M059J (cell line): ENCODE data around the gene UTRN. TPM values are rescaled to one million over a fixed set of nuclear protein-coding genes. Genes with fewer than 3 reads are reported as not detected.

ENCODE experiments used
- DNase-seq: peaks from one replicate; pipeline ENCODE4 v3.0.0-alpha.2; 2012; ENCODE audit warnings: low read depth
- total RNA-seq: library from RNA; depleted of rRNA; stranded (reverse); fragments of >200 nt; shearing (Covaris generic); gene quantifications from 2 replicates; pipeline ENCODE4 v1.2.3, GENCODE V29; 2014

Gene UTRN
- total RNA-seq, 1 experiment from 2014 or later = 93.3 TPM

DNA sequence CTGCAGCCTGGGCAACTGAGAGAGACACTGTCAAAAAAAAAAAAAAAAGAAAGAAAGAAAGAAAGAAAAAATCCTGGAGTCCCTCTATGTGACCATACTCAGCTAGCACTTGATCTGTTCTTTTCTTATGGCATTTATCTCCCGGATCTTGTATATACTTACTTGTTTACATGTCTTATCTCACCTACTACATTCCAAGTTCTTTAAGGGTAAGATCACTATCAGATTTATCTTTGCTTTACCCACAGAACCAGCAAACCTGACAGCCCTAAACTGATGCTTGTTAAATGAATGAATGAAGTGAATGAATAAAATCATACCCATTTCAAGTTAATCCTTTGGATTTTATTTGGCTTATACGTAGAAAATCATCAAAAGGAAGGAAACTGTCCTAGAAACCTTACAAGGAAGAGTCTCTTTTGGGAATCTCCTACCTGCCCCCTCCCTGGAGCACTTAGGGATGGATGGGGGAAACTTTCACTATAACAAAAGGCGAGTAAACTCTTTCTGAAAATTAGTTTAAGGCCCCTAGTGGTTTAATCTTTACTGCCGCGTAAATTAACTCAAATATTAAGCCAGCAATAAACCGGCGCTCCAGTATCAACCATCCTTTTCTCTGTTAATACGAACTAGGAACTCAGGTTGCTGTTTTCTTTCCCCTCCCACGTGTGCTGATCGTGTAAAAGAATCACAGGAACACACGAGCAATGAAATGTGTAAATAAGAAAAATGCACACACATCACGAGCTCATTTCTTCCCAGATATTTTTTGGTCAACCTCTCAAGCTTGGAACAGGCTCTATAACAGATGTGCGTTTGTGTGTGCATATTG lies 1.3 kb upstream of the UTRN start:
- DNase-seq = peak; percentile 57

DNA sequence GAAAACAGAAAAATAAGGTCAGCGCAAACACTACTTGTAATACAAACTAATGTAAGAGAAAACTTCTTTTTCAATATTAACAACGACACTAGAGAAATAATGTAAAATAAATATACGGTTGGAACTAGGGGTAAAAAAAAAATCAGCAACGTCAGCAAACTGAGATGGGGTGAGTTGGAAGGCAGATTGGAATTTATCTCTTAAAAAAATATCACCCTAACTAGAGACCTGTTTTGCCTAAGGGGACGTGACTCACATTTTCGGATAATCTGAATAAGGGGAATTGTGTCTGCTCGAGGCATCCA lies 705 bp upstream of the UTRN start:
- peak; percentile 97 for DNase-seq

GRCh38 chr6:144285548-144285797 lies 338 bp downstream of the UTRN start:
- no peak for DNase-seq

GRCh38 chr6:144285798-144286502 lies 815 bp downstream of the UTRN start:
- DNase-seq = peak; percentile 87

GRCh38 chr6:144286503-144287393 lies 1.6 kb downstream of the UTRN start:
- peak; percentile 97 for DNase-seq

DNA sequence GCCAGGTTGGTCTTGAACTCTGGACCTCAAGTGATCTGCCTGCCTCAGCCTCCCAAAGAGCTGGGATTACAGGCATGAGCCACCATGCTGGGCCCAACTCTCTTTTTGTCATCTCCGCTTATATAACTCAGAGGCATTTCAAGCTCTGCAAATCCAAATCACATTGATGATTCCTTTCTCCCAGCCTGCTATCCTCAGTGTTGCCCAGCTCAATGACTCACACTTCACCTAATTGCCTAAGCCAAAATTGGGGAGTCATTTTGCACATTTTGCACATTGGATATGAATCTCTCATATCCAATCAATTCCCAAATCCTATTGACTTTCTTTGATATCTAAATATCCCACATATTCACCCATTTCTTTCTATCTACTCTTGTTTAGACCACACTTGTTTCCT lies 3.9 kb downstream of the UTRN start:
- peak; percentile 42 for DNase-seq

DNA sequence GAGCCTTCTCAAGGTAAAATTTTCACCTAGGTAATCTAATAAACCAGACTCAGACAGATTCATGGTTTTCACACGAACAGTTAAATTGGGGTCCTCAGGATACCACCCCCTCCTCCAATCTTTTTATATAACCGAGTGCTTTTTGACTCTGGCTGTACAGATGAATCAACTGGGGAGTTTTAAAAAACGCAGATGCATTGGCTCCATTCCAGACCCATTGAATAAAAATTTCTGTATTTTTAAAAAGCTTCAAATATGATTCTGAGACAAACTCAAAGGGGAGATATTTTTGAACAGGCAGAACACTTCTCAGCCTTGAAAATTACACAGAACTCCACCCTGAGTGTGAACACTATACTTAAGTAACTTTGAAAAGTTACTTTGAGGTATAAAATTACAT lies 7.2 kb downstream of the UTRN start:
- no peak for DNase-seq

DNA sequence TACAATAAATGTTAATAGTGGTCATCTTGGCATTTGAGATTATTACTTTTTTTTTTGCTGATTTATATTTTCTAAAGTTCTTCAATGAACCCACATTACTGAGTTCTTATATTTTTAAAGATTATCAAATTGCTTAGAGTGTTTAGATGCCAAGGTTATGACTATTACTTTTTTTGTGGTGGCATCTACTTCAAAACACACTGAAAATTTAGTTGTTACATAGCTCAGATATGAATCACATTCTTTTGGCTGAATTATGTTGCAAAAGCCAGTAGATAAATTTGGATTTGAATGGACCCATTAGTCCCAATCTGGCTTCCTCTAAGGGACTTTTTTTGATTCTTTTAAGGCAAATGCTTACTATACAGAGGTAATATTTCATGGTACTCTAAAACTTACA lies 8.9 kb downstream of the UTRN start:
- DNase-seq = peak; percentile 87

DNA sequence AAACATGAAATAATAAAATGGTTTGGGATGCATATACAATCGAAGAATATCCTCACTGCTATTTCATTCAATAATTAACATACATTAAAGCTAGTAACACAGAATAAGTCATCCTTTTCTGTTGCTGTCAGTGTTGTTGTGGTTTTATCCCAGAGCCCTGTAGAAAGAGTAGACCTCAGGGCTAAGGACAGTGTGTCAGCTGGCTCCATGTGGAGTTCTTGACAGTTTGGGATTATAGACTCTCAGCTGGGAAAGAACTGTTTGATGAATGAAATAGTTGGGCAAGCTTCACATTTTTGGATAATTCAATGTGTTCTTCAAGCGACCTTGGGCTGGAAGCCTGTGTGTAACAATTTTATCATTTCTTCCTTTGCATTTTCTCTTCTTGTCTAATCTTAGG lies 10.1 kb downstream of the UTRN start:
- DNase-seq = peak; percentile 31

DNA sequence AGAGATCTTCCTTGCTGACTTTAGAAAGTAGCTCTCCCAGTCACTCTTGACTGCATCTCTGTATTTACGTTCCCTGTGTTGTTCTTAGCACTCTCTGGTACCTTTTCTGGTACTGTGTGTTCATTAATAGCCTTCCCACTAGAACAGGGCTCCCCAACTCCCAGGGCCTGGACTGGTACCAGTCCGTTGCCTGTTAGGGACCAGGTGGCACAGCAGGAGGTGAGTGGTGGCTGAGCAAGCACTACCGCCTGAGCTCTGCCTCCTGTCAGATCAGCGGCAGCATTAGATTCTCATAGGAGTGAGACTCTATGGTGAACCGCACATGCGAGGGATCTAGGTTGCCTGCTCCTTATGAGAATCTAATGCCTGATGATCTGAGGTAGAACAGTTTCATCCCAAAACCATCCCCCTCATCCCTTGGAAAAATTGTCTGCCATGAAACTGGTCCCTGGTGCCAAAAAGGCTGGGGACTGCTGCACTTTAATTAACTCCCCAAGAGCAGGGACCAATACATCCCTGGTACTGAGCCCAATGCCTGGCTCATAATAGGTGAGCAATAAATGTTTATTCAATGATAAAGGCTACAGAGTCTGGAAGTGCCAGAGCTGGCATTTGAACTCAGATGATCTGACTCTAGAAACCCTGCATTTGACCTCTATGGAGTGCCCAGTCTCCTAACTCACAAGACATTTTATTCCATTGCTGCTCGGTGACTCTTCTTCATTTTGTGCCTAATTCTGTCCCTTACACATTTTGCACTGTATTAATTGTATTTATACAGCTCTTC lies 11.0 kb downstream of the UTRN start:
- DNase-seq = no peak

DNA sequence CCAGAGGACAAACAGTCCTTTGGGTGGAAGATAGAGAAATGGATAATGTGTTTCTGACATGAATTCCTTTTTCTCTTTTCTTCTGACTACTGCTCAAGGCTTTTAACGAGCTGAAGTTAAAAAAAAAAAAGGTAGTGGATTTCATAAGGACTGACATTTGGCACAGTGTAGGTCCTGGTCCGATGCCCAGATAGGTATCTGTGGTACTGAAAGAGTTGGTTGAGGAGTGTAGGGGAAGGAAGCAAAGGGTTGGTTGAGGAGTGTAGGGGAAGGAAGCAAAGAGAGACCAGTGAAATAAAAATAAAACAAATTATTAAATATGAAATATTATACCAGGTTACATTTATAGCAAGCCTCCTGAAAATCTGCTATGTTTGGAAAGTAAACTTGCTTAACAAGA lies 11.8 kb downstream of the UTRN start:
- peak; percentile 41 for DNase-seq

DNA sequence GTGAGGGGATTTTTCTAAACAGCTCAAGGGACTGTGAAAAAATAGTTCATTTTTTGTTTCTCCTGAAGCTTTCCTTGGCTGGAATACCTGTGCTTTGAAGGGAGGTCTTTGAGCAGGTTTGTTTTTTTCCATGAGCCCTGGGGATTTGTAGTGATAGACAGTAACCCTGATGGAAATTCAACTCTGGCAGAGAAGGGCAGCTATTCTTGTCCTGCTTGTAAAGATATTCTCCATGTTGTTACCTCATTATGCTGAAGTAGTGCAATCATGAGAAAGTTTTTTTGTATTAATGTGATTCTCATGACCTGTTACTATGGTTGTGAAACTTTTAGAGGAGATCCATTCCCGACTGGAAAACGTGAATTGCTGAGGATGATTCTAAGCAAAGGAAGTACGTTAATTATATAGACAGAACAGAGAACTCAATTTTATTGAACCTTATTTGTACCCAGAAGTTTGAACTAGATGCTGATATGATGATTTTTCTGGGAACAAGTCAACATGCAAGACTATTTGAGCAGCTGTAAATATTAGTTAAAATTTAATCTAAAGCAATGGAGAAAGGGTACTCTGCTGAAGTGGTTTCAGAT lies 12.5 kb downstream of the UTRN start:
- DNase-seq = no peak

DNA sequence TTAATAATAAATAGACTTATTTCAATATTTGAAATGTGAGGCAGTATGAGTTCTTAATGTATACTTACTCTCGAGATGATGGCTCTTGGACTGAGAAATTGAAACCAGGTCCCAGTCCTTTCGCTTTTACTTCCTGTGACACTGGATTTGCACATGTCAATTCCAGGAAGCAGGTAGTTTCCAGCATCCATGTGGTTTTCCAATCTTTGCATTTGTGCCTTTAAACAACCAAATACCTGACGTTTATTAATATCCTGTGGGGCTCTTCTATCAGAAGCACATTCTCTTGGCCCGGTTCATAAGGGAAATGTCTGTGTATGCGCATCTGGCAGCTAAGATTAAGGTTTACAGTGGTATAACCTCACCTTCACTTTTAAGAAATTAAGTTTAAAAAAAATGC lies 13.1 kb downstream of the UTRN start:
- no peak for DNase-seq

DNA sequence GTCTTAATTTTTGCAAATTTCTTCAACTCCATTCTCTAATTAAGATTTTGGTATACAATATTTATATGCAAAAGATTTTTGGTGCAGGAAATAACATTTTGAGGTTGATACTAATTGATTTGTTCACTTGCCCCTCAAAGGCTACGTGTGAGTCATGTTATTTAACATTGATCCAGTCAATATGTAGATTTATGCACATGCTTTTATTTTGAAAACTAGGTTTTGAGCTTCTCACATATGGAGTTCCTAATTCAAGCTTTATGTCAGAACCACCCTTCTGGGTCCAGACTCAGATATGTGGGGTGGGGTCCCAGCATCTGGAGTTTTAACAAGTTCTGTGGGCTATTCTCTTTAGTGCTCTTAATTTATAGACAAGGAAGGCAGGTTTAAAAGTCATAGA lies 13.8 kb downstream of the UTRN start:
- no peak for DNase-seq

- DNase-seq = no peak
These were observed 17.7 kb downstream of the UTRN start for GRCh38 chr6:144302701-144303372.

DNA sequence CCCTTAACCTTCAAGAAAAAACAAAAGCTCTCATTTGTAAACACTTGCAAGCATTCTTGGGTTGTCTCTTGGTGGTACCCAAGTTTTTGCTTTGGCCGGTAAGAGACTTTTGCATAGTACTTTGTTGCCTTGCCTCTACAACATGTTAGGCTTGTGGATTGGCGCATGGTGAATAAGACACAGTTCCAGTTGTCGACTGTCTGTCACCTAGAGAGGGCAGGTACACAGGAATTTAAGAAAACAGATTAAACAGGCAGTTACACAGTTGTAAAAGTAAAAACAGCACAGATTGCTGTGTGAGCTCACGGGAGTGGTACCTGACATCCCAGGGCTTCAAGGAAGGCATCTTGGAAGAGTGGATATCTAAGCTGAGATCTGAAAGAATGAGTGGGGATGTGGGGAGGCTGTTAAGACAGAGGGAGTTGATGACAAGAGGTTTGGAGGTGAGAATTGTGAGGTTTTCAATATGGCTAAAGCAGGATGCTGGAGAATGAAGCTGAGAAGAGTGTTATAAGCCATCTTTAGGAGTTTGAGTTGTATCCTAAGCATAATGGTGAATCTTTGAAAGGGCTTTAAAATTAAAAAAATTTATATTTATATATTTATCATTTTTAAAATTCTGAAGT lies 19.2 kb downstream of the UTRN start:
- no peak for DNase-seq

- DNase-seq = no peak
These were observed 20.4 kb downstream of the UTRN start for GRCh38 chr6:144305567-144305966.

DNA sequence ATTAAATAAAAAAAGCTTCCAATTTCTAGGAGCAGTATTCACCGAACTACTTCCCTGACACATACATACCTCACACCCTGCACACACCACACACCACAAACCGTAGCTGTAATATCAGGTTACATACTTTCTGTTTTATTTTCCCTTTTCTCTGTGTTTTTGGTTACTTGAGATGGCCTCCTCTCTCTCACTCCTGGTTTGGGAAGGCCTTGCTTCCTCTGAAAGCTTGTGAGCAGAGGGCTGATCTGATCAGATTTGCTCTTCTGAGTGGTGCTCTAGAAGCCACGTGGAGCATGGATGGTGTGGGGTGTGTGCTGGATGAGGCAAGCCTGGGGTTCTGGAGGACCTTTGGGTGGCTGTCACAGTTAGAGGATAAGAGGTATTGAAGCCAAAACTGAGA lies 20.9 kb downstream of the UTRN start:
- DNase-seq = peak; percentile 82

- DNase-seq = no peak
These were observed 22.7 kb downstream of the UTRN start for GRCh38 chr6:144307880-144308279.

- no peak for DNase-seq
These were observed 25.6 kb downstream of the UTRN start for GRCh38 chr6:144310765-144311164.

GRCh38 chr6:144311361-144311760 lies 26.2 kb downstream of the UTRN start:
- DNase-seq = no peak
